IPS-15b (cell line): Measurements from ENCODE around the gene TMEM117.

Experiments used
- H3K27me3 ChIP-seq: one replicate; pipeline ENCODE4 v1.6.1; 2013; ENCODE audit warnings: low read length; ENCODE audit not compliant: control insufficient read depth, insufficient read depth
- H3K36me3 ChIP-seq: one replicate; pipeline ENCODE4 v1.6.1; 2013; ENCODE audit warnings: low read length; ENCODE audit not compliant: control insufficient read depth, insufficient read depth
- H3K4me1 ChIP-seq: one replicate; pipeline ENCODE4 v1.6.1; 2013; ENCODE audit warnings: mild to moderate bottlenecking, low read length; ENCODE audit not compliant: control insufficient read depth, insufficient read depth
- H3K4me3 ChIP-seq: one replicate; pipeline ENCODE4 v1.5.1; 2013; ENCODE audit warnings: low read depth, low read length
- H3K9ac ChIP-seq: one replicate; pipeline ENCODE4 v1.6.1; 2013; ENCODE audit warnings: low read depth, mild to moderate bottlenecking, low read length
- H3K9me3 ChIP-seq: one replicate; pipeline ENCODE4 v1.6.1; 2013; ENCODE audit warnings: mild to moderate bottlenecking, low read length; ENCODE audit not compliant: control insufficient read depth, insufficient read depth

TMEM117 gene

DNA sequence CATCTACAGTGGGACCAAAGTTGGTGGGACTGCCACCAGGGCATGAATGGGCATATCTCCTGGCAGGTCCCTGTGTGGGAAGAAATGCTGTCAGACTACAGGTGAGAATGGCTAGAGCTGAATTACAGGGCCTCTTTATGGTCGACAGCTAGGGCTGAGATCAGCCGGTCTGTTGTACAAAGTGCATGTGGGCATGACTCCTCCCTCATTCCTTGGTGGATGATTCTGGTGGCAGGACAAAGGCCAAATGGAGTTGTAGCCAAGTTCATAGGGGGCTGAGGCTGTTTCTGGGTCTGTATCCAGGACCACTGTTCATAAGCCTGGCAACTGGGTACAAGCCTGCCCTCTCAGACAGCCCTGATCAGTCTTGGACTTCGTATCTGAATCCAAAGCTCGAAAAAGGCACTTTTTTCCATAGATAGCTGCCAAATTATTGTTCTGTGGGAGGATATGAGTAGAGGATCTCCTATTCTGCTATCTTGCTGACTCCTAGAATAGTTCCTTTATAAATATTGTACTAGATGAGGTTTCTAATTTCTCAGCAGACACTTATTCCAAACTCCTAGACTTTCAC, 460.8 kb downstream of the TMEM117 start:
- H3K36me3 ChIP-seq, result no peaks in the 10 kb centered on the region
- no peak overlapping the region for H3K4me3 ChIP-seq
- no peaks in the 10 kb centered on the region for H3K27me3 ChIP-seq
- no peaks in the 10 kb centered on the region for H3K9me3 ChIP-seq
- H3K4me1 ChIP-seq, result peaks cover 6% of the 10 kb centered on the region
- no peak overlapping the region for H3K9ac ChIP-seq

DNA sequence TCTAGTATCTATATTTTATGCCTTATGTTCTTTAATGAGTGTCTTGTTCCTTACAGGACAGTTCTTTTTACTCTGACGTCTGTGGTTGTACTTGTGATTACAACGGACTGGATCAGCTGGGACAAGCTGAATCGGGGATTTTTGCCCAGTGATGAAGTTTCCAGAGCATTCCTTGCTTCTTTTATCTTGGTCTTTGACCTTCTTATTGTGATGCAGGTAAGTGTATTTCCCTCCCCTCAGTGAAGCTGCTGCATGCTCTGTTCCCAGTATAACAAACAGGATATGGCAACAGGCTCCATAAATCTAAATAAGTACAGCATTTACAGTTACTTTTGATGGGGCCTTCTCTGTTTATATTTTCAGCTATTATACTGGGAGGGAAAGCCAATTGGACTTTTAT, 463.6 kb downstream of the TMEM117 start:
- Histone ChIP-seq H3K4me1 (peaks cover 6% of the 10 kb centered on the region), H3K27me3 (no peaks in the 10 kb centered on the region), H3K9ac (no peak overlapping the region), H3K4me3 (no peak overlapping the region), H3K36me3 (no peaks in the 10 kb centered on the region), H3K9me3 (no peaks in the 10 kb centered on the region)

DNA sequence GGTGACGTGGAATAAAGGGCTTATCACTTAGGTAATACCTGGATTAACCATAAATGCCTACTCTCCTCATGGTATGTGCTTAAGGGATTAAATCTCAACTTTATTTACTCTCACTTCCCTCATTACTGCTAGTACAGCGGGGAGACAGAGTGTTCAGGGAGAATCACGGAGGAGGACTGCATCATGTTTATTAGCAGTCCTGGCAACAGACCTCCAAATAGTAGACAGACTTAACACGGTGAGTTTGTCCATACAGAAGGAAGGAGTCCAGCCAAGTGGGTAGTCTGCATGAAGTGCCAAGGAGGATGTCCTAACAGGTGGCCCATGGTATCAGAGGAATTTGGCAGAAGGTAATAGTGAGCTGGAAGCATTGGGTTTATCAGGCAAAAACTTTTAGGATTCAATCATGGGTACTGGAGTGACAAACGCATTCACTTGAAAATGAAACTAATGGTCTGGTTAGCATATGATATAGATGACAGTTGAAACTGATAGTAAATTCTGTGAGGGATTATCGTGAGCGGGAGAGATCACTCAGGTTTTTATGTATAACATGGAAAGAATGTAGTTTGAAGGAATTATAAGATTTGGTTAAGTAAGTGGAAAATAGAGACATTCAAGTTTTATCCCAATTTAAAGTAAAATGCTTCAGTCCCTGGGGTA, 471.8 kb downstream of the TMEM117 start:
- H3K9ac ChIP-seq, result no peak overlapping the region
- H3K36me3 ChIP-seq, result no peaks in the 10 kb centered on the region
- no peaks in the 10 kb centered on the region for H3K27me3 ChIP-seq
- no peaks in the 10 kb centered on the region for H3K4me1 ChIP-seq
- H3K4me3 ChIP-seq, result no peak overlapping the region
- H3K9me3 ChIP-seq, result no peaks in the 10 kb centered on the region

DNA sequence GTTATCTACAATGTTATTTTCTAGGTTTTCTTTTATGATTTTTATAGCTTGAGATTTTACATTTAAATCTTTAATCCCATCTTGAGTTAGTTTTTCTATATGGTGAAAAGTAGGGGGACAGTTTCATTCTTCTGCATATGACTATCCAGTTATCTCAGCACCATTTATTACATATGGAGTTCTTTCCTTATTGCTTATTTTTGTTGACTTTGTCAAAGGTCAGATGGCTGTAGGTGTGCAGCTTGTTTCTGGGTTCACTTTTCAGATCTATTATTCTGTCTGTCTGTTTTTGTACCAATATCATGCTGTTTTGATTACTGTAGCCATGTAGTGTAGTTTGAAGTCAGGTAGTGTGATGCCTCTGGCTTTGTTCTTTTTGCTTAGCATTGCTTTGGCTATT, 477.3 kb downstream of the TMEM117 start:
- Histone ChIP-seq H3K36me3 (no peaks in the 10 kb centered on the region), H3K9ac (no peak overlapping the region), H3K27me3 (no peaks in the 10 kb centered on the region), H3K4me3 (no peak overlapping the region), H3K4me1 (no peaks in the 10 kb centered on the region), H3K9me3 (no peaks in the 10 kb centered on the region)

DNA sequence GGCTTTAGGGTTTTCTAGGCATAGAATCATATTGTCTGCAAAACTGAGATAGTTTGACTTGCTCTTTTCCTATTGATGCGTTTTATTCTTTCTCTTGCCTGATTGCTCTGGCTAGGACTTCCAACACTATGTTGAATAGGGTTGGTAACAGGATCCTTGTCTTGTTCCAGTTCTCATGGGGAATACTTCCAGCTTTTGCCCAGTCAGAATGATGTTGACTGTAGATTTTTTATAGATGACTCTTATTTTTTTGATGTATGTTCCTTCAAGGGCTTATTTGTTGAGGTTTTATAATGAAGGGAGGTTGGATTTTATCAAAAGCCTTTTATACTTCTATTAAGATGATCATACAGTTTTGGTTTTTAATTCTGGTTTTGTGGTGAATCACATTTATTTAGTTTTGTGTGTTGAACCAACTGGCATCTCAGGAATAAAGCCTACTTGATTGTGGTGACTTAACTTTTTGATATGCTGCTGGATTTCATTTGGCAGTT, 478.2 kb downstream of the TMEM117 start:
- no peak overlapping the region for H3K9ac ChIP-seq
- no peaks in the 10 kb centered on the region for H3K4me1 ChIP-seq
- no peaks in the 10 kb centered on the region for H3K9me3 ChIP-seq
- no peaks in the 10 kb centered on the region for H3K27me3 ChIP-seq
- H3K36me3 ChIP-seq, result no peaks in the 10 kb centered on the region
- H3K4me3 ChIP-seq, result no peak overlapping the region

DNA sequence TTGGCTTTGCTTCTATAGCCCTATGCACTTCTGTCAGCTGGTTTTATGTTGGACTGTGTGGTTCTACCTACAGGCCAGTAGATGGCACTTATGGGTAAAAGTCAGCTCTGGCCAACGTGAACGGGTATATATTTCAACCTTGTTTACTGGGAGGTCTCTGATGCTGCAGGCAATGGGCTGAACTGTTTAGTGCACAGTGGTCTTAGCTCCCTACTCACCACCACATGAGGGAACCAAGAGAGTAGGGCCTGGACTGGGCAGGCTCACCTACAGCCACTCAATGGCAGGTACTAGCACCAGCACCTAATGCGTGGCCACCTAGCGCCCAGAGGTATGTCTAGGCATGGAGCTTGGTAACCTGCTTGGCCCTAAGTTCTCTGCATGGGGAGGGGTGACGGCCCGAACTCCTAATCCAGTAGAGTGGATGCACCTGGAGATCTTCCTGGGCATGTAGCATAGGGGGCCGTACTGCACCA, 481.8 kb downstream of the TMEM117 start:
- Histone ChIP-seq H3K9ac (no peak overlapping the region), H3K4me1 (no peaks in the 10 kb centered on the region), H3K4me3 (no peak overlapping the region), H3K36me3 (no peaks in the 10 kb centered on the region), H3K9me3 (no peaks in the 10 kb centered on the region), H3K27me3 (no peaks in the 10 kb centered on the region)

DNA sequence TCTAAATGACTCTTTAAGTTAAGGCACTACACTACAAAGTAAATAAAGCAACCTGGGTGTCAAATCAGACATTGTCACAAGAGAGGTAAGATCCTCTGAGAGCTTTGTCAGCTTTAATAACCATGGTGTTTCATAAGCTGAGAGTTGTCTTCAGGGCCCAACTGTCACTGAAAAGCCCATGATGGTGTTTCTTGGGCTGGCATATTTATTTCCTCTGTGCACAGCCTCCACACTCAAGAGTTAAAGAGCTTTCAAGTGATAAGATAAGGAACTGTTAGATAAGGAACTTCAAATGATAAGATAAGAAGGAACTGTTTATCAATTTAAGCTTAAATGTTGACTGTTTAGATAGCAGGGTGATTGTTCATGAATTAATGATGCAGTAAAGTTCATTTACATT, 495.4 kb downstream of the TMEM117 start:
- Histone ChIP-seq H3K4me3 (no peak overlapping the region), H3K9me3 (no peaks in the 10 kb centered on the region), H3K9ac (no peak overlapping the region), H3K36me3 (no peaks in the 10 kb centered on the region), H3K4me1 (no peaks in the 10 kb centered on the region), H3K27me3 (no peaks in the 10 kb centered on the region)

DNA sequence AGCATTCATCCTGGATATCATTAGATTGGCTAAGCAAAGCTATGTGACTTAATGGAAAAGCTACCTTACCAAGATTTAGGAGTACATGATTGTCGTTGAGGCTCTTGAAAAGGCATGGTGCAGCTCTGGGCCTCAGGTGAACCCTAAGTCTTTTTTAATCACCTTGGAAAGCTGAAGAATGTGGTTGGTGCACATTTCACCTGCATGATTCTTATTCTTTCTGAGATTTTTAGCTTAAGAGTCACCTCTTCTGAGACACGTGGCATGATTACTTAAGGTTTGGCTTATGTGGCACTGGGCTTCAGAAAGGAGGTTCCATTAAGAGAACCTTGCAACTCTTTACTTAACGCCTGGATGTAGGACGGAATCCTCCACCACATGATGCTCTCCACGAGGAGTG, 498.5 kb downstream of the TMEM117 start:
- H3K27me3 ChIP-seq, result no peaks in the 10 kb centered on the region
- H3K4me3 ChIP-seq, result no peak overlapping the region
- H3K36me3 ChIP-seq, result no peaks in the 10 kb centered on the region
- H3K4me1 ChIP-seq, result no peaks in the 10 kb centered on the region
- H3K9me3 ChIP-seq, result no peaks in the 10 kb centered on the region
- H3K9ac ChIP-seq, result no peak overlapping the region

DNA sequence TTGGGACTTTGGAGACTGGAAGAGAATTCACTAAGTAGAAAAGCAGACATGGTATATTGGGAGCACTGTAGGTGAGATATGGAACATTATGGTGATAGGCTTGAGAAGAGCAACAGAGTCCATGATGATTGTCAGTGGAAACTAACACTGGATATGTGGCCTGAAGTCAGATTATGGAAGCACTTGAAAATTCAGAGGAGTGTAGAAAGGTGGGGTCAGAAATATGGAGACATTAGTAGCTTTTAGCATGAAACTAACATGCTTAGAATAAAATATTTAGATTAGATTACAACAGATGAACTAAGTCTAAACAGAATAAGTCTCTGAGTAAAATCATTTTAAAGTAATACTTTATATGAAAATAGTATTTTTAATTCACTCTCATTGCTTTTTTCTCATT, 499.1 kb downstream of the TMEM117 start:
- Histone ChIP-seq H3K9me3 (no peaks in the 10 kb centered on the region), H3K4me3 (no peak overlapping the region), H3K36me3 (no peaks in the 10 kb centered on the region), H3K9ac (no peak overlapping the region), H3K4me1 (no peaks in the 10 kb centered on the region), H3K27me3 (no peaks in the 10 kb centered on the region)

DNA sequence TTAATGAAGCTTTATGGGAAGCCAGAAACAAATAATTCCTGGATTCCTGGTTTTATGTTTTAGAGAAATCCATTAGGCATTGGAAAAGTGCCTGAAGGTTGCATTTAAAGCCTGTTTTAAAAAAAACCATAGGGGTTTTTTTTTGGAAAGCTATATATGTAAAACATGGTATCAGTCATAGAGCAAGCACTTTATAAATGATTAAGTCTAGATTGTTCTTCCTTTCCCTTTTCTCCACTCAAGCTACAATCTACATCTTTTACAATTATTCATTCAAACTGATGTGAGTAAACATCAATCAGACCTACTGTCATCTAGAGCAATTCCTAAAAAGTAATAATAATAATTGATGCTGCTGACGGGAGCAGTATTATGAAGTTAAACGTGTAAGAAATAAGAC, 500.7 kb downstream of the TMEM117 start:
- Histone ChIP-seq H3K27me3 (no peaks in the 10 kb centered on the region), H3K9me3 (no peaks in the 10 kb centered on the region), H3K4me1 (no peaks in the 10 kb centered on the region), H3K36me3 (no peaks in the 10 kb centered on the region), H3K4me3 (no peak overlapping the region), H3K9ac (no peak overlapping the region)

DNA sequence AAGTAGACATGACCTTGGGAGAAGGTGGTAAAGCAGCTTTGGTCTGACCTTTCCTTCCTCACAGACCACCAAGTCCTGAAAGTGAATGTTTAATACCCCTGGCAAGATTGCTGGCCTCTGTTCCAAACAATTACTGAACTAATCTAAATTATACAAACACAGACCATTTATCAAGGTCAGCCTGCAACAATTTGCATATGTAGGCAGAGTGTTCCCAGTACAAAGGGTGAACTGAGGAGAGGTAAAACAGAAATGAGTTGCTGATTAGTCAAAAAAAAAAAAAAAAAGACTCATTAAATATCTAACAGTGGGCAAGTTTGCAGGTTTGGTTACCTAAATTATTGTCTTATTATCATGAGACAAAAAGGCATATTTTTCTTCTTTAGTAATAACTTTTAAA, 506.5 kb downstream of the TMEM117 start:
- H3K27me3 ChIP-seq, result no peaks in the 10 kb centered on the region

DNA sequence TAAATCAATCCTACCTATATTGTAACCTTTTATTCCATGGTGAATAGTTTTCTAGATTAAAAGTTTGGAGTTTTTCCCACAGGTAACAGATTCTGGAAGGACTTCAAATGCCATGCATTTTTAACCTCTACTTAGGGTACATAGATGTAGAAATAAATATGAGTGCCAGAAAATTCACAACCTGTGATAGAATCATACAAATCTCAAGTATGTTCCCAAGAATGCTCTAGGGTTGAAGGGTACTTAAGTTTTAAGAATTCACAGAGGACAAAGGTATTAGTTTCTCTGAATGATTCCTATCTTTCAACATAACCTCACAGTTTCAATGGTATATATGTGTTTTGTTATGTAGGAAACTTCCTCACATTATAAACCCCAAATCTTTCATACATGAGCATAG, 511.3 kb downstream of the TMEM117 start:
- Histone ChIP-seq H3K9ac (no peak overlapping the region), H3K4me3 (no peak overlapping the region), H3K27me3 (no peaks in the 10 kb centered on the region)

More for the DNA sequence above, 506.5 kb downstream of the TMEM117 start:
- Histone ChIP-seq H3K9ac (no peak overlapping the region), H3K4me1 (no peaks in the 10 kb centered on the region), H3K4me3 (no peak overlapping the region), H3K36me3 (no peaks in the 10 kb centered on the region), H3K9me3 (no peaks in the 10 kb centered on the region)

More for the DNA sequence above, 511.3 kb downstream of the TMEM117 start:
- Histone ChIP-seq H3K9me3 (no peaks in the 10 kb centered on the region), H3K36me3 (no peaks in the 10 kb centered on the region), H3K4me1 (no peaks in the 10 kb centered on the region)
